Epithelial cell of esophagus (primary cell): Measurements from ENCODE around the gene ALAD.
"Not testable (repeated sequence)": the region's sequence is repeated elsewhere in the genome, so short reads cannot be mapped to it uniquely, and the experiment has no call there.

Experiments used
- DNase-seq: peaks from one replicate; pipeline ENCODE4 v3.0.0; 2010; ENCODE audit warnings: low read depth
- H3K4me3 ChIP-seq: 2 replicates; pipeline ENCODE4 v1.5.1; 2011; ENCODE audit warnings: mild to moderate bottlenecking, low read length, control low read depth
- TF ChIP-seq, protein P1 (sequence below): IDR thresholded peaks from 2 replicates; pipeline ENCODE4 v1.5.1; 2011; ENCODE audit warnings: low read depth, mild to moderate bottlenecking, low read length, control low read depth, inconsistent platforms; ENCODE audit not compliant: insufficient read depth; ENCODE audit errors: missing control alignments

The ALAD gene

GRCh38 chr9:113410207-113410864 lies 9.3 kb upstream of the ALAD start, which contains the start of the genes C9orf43 and POLE3:
TSS of gene C9orf43 (plus strand) at chr9:113410747. CDS start at chr9:113413494, 2,747 bp downstream.
TSS of gene POLE3 (minus strand) at chr9:113410675. CDS start at chr9:113410293, 382 bp downstream.
- TF ChIP-seq, protein P1, sequence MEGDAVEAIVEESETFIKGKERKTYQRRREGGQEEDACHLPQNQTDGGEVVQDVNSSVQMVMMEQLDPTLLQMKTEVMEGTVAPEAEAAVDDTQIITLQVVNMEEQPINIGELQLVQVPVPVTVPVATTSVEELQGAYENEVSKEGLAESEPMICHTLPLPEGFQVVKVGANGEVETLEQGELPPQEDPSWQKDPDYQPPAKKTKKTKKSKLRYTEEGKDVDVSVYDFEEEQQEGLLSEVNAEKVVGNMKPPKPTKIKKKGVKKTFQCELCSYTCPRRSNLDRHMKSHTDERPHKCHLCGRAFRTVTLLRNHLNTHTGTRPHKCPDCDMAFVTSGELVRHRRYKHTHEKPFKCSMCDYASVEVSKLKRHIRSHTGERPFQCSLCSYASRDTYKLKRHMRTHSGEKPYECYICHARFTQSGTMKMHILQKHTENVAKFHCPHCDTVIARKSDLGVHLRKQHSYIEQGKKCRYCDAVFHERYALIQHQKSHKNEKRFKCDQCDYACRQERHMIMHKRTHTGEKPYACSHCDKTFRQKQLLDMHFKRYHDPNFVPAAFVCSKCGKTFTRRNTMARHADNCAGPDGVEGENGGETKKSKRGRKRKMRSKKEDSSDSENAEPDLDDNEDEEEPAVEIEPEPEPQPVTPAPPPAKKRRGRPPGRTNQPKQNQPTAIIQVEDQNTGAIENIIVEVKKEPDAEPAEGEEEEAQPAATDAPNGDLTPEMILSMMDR: no peak
- peak within 1 kb of the TSS; percentile 67 for H3K4me3 ChIP-seq
- peak; percentile 96 for DNase-seq

DNA sequence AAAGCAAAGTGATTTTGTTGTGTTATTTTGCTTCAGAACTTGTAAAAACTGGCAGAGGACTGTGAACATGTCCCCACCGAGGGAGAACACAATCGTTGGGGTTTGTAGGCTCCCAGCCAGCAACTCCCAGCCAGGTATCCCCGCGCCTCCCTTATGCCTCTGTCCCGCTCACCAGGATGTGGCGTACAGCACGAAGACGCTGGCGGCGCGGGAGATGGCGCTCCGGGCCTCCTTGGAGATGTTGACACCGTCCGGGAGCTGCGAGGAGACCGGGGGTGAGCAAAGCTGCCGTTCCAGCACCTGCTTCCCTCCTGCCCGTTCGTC lies 8.8 kb upstream of the ALAD start:
- H3K4me3 ChIP-seq: peak overlapping the region; percentile 67
- TF ChIP-seq, protein P1: peak; percentile 1
- DNase-seq: no peak

DNA sequence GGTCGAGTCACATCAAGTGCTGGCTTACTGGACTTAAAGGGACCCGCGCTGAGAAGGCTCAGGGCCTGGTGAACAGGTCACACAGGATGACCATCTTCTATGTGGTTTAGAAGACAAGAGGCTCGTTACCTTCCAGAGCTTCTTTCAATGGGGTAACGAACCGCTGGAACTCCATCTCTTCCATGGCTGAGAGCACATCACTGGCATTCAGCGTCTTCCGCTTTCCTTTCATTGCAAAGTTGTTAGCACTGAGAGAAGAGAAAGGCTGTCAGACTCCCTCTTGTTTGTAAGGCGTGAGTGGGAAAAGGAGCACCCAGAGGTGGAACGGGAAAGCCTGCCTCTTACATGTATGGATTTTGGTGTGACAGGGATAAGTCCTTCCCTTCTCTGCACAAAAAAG lies 8.4 kb upstream of the ALAD start:
- DNase-seq: no peak
- TF ChIP-seq, protein P1: no peak

DNA sequence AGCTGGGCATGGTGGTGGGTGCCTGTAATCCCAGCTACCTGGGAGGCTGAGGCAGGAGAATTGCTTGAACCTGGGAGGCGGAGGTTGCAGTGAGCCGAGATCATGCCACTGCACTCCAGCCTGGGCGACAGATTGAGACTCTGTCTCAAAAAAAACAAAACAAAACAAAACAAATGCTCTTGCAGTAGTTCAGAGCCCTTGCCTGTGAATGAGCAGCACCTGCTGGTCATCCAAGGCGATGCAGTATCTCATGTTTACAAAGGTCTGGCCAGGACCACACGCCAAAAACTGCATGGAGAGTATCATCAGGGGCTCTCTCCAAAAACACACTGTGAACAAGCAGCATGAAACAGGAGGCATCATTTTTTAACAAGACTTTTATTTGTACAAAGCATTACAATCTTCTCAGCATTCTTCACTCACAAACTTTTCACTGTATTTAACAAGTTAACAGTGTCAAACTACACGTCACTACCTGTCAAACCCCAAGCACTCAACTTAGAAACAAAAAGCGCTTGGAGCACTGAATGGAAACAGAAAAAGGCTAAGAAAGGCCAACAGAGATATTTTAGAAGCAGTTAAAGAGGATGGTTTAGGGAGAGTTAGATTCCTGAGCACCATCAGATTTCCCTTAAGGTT lies 5.9 kb upstream of the ALAD start:
- DNase-seq: peak; percentile 79
- not testable (repeated sequence) for H3K4me3 ChIP-seq
- TF ChIP-seq, protein P1: peak; percentile 92

More for the DNA sequence above, 8.4 kb upstream of the ALAD start:
- H3K4me3 ChIP-seq: peak overlapping the region; percentile 67

GRCh38 chr9:113406353-113406752 lies 5.3 kb upstream of the ALAD start:
- not testable (repeated sequence) for H3K4me3 ChIP-seq, DNase-seq

DNA sequence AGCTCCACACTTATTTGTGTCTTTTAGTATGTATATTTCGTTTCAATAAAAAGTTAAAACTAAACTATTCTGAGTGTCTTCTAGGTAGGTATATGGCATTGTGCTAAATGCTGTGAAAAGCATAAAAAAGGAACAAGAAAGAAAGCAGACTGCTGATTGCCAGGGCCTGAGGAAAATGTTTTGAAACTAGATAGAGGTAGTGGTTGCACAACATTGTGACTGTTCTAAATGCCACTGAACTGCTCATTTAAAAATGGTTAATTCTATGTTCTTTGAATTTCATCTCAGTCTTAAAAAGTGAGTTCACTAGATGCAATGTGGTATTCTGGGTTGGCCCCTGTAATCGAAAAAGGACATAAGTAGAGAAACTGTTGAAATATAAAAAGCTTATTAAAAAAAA lies 2.6 kb upstream of the ALAD start:
- DNase-seq: no peak
- H3K4me3 ChIP-seq: no peak overlapping the region
- TF ChIP-seq, protein P1: no peak

DNA sequence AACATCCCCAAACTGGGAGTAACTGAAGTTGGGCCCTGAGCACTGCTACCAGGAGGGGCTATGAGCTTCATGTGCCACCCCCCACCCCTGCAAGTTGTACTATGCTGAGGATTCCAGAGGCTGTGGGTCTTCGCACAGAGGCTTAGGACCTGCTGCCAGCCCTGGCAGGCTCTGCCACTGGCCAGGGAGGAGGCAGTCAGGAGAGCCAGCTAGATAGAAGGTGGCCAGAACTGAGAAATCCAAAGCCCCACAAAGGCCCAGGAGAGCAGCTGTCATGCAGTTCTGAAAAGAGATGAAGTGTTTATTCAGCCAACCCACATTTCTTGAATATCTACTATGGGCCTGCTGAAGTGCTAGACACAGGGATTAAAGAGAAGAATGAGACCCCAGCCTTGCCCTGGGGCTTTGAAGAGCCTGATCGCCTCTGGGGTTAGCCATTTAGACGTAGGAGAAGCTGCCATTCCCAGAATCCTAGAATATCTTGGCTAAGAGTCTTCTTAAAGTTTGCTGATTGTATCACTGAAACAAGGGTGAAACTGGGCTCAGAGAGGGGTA lies 1.4 kb downstream of the ALAD start:
- no peak for DNase-seq
- TF ChIP-seq, protein P1: no peak
- H3K4me3 ChIP-seq: no peak overlapping the region
